ENCODE data around the gene ESPN.

Gene ESPN

DNA sequence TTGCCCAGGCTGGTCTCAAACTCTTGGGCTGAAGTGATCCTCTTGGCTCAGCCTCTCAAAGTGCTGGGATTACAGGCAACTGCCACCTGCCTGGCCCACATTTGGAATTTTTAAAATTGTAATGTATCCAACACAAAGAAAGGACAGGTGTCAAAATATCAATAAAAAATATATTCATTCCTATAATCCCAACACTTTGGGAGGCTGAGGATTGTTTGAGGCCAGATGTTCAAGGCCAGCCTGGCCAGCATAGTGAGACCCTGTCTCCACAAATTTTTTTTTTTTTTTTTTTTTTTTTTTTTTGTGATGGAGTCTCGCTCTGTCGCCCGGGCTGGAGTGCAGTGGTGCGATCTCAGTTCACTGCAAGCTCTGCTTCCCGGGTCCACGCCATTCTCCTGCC is 14.8 kb upstream of the ESPN start:
- no peak for DNase-seq (ENCODE audit: low spot score)

DNA sequence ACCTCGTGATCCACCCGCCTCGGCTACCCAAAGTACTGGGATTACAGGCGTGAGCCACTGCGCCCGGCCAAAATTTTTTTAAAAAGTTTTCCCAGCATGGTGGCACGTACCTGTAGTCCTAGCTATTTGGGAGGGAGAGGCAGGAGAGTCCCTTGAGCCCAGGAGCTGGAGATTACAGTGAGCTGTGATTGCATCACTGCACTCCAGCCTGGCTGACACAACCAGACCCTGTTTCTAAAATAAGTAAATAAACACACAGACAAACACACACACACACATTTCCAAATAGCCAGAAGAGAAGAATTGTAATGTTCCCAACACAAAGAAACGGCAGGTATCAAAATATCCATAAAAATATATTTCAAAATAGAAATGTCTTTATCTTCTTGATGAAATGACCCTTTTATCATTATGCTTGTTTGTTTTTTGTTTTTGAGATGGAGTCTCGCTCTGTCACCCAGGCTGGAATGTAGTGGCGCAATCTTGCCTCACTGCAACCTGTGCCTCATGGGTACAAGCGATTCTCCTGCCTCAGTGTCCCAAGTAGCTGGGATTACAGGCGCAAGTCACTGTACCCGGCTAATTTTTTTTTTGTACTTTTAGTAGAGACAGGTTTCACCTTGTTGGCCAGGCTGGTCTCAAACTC is 14.2 kb upstream of the ESPN start:
- no peak for DNase-seq (ENCODE audit: low spot score)

DNA sequence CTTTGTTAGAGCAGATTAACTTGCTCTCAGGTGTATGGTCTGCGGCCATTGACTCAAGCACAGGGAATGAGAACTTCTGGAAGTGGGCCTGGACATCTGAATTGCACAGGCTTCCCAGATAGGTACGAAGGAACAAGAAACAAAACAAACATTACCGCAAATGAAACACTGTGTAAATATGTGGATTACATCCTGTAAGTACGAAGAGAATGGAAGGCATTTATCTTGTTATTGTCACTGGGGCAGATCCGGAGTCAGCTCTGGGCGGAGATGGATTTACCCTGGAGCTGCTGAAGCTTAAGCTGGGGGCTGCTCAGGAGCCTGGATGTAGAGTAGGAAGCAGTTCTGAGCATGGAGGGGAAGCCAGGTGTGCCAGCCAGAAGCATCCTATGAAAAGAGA is 11.7 kb upstream of the ESPN start:
- DNase-seq (ENCODE audit: low spot score) = no peak

DNA sequence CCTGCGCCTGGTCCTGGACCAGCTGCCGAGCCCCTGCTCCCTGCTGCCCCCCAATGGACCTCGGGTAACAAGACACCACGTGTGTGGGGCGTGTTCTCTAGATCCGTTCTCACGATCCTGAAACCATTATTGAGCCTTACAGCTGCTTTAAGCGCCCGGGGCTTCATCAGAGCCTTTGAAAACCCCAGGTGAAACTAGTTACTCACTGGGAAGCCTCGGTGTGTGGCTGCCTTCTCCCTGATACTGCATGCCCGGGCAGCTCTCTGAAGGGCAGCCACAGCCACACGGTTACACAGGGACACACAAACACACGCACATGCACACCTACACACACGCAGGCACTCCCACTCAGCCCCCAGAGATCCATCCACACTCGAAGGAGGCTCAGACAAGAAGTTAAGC is 10.1 kb upstream of the ESPN start:
- DNase-seq (ENCODE audit: low spot score) = peak; percentile 66

DNA sequence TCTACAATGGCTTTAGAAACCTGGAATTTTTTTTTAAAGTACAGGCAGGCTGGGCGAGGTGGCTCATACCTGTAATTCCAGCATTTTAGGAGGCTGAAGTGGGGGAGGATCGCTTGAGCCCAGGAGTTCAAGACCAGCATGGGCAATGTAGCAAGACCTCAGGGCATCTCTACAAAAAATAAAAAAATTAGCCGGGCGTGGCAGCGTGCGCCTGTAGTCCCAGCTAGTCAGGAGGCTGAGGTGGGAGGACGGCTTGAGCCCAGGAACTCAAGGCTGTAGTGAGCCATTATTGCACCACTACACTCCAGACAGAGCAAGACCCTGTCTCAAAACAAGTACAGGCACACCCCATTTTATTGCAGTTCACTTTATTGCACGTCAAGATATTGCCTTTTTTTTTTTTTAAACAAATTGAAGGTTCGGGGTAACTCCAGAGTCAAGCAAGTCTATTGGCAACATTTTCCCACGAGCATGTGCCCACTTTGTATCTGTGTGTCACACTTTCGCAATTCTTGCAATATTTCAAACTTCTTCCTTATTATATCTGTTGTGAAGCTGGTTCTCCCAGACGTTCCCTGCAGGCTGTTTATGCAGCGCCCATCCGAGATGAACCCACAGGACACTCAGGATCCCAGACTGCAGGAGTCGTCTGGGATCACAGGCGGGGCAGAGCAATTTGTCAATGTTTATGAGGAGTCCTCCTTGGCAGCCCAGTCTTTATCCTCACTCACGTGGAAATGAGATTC is 9.5 kb upstream of the ESPN start:
- no peak for DNase-seq (ENCODE audit: low spot score)

DNA sequence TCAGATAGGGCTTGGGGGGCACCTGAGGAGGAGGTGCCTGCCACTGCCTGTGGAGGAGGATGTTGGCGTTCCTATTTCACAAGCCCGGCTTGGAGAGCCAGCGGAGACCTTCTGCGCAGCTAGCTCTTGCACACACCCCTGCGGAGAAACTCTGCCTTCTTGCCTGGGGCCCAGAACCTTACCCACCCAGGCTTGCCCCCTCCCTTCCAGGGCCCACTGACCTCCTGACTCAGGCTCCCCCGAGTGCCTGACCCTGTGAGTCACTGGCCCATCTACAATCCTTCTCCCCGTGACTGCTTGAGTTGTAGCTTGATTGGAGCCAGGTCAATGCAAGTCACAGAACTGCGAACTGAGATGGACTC is 8.3 kb upstream of the ESPN start:
- DNase-seq (ENCODE audit: low spot score) = no peak

DNA sequence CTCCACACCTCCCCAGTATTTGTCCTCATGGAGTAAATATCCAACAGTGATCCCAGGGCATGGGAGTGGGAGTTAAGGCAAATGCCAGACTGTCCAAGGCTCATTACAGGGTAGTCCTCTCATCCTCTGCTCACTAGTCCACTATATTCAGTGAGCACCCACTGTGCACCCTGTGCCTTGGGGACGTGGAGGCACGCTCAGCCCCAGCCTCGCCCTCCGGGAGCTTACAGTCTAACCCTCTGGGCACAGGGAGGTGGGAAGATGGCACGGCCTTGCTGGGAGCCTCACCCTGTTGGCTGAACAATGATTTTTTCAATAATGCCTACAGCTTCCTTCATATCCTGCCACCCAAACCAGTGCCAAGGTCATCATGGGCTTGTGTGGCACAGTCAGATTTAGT is 7.7 kb upstream of the ESPN start:
- DNase-seq (ENCODE audit: low spot score) = no peak

DNA sequence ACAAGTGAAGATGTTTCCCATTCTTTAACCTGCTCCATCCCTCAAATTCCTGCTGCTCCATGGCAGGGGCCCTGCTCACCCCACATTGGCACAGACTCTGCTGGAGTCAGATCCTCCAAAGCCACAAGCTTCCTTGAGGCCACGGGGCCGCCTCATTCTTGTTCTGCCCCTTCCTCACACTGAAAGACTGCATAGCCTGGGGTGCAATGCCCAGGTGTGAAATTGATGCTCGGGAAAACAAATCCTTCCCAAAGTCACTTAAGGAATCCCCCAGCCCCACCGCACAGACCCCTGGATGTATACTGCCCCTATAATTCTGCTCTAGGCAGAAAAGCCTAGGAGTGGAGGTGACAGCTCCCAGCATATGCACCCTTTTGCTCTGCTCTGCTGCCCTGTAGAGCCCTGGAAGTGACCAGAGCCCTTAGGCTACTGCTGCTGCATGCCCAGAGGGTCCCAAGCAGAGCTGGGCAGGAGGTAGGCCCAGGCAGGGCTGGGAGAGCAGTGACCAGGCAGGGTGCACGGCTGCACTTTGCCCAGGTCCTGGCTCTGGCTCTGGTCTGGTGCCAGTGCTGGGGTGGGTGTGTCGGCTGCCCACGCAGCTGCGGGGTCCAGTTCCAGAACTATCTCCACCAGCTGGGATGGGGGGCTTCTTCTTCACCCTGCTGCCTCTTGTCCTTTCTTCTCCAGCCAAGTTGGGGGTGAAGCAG is 6.5 kb upstream of the ESPN start:
- no peak for DNase-seq (ENCODE audit: low spot score)

DNA sequence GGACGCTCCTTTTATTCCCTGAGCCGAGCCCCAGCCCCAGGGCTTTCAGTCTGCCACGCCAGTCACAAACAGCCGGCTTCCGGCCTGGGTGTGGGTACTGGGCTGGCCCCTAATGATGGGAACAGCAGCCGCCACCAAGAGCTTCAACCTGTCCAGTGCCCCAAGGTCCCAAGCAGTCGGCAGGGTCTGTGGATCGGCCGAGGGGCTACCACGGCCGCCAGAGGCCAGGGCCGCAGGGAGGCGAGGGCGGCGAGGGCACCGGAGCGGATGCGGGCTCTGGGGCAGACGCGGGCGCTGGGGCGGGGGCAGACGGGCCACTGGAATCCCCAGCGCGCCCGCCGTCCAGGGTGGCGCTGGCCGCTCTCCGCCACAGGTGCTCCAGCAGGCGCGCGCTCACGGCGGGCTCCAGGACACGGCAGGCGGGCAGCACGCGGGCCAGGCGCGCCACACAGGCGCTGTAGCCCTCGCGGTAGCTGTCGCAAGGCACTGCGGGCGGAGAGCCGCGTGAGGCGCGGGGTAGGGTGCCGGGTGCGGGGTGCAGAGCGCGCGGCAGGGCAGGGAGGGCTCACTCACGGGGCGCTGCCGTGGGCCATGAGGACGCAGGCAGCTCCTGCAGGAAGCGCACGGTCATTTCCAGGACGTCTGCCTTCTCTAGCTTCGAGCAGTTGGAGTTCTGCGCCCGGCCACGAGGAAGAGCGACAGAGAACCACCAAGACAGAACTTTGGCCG is 5.7 kb upstream of the ESPN start:
- DNase-seq (ENCODE audit: low spot score) = no peak

DNA sequence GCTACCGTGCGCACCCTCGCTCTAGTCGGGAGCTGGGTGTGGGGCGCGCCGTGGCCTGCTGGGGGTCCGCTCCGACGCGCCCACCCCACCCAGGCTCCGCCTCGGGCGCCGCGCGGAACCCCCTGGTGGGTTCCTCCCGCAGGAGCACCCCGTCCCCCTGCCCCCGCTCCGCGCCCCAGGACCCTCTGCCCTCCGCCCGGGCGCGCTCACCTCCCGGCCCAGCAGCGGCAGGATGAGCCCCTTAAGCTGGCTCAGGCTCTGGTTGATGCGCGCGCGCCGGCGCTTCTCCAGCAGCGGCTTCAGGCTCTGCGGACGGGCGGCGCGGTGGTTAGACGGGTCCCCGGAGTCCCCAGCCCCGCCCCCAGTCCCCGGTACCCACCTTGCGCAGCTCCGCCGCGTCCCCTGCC is 5.2 kb upstream of the ESPN start:
- no peak for DNase-seq (ENCODE audit: low spot score)

DNA sequence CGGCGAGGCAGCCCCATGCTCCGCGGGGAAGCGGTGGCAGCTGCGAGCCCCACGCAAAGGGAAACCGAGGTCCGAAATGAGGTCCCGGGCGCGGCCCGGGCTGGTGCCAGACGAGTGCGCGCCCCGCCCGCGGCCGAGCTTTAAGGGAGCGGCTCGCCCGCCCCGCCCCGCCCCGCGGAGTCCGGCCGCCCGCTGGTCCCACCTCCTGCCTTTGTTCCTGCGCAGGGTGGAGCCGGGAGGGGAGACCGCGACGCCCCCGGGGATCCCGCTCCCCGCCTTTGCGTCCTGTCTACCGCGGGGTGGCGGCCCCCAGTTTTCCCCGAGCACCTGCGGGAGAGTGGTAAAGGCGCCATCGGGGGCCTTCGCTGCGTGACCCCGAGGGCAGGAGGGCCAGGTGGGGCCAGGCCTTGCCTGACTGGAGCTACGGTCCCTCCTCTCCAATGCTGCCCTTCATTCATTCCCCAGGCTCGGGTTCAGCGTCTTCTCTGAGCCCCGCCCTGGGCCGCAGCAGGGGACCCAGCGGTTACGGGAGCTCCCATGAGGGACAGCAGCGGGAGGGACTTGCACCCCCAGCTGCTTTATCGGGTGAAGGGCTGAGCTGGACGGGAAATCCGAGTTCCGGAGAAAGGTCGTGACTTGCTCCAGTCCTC is 4.6 kb upstream of the ESPN start, which contains the start of gene HES2:
TSS of gene HES2 (minus strand) at position 116 of the 650 bp plus-strand sequence. CDS start at position 17, 99 bp downstream.
- no peak for DNase-seq (ENCODE audit: low spot score)

DNA sequence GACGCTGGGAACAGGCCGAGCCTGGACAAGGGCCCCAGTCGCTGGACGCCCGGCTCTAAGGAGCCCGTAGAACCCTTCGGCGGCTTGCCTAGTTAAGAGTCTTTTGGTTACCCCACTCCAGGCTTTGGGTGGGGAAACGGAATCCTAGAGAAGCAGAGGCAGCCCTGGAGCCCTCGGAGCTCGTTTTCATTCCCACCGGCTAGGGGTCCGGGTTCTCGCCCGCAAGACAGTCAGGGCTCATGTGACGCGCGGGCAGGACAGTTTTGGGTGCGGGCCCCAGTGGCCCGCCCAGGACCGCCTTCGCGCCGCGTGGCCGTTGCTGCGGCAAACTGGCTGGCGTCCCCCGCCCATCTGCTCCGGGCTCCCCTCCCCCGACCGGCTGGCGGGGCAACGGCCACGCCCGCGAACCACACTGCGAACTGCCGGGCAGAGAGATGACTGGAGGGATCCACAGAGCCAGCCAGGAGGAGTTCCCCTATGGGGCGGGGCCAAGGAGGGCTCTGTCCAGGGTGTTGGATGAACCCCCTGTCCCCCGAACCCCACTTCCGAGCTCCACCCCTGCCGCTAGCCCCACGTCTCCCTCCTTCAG is 4.0 kb upstream of the ESPN start:
- DNase-seq (ENCODE audit: low spot score) = no peak

DNA sequence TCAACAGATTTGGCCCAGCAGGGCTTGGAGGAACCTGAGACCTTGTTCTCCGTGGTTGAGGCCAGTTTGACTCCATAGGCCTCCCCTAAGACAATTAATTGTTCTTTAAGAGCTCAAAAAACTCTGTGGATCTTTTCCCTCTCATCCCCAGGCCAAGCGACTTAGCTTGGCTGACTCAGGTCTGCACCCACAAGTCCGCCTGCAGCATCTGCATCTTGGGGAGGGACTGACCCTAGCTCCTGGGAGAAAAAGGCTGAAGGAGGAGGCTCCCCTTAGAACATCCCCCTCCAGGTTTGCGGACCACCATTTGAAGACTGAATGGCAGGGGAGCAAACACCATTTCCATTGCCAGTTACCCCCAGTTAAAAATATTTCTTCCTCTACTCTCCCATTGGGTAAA is 3.3 kb upstream of the ESPN start:
- DNase-seq (ENCODE audit: low spot score) = no peak

DNA sequence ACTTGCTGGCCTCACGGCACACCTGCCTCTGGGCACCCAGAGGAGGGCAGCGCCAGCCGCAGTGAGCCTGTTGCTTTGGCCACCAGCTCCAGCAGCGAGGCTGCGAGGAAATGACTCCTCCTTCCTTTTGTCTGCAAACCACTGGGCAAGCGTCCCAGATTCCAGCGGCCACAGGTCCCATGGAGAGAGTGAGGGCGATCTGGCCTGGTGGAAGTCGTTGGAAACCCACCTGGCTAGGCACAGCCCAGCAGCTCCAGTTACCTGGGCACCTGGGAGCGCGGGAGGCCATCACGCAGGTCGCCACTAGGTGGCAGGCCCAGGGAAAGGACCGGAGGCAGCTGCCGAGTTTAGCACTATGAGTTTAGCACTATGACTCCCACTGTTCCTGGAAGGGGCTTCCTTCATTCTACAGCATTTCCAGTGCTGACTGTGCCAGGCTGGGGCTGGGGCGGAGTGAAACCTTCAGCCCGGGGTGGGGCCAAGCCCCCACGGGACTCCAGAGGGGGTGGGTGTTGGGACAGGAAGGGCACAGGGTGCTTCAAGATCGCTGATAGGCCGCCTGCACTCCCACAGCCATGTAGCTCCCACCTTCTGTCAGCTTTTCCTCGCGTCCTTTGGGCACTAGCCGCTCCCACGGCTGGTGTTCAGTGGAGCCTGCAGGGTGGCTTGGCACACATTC is 1.1 kb upstream of the ESPN start:
- DNase-seq (ENCODE audit: low spot score) = peak; percentile 86

DNA sequence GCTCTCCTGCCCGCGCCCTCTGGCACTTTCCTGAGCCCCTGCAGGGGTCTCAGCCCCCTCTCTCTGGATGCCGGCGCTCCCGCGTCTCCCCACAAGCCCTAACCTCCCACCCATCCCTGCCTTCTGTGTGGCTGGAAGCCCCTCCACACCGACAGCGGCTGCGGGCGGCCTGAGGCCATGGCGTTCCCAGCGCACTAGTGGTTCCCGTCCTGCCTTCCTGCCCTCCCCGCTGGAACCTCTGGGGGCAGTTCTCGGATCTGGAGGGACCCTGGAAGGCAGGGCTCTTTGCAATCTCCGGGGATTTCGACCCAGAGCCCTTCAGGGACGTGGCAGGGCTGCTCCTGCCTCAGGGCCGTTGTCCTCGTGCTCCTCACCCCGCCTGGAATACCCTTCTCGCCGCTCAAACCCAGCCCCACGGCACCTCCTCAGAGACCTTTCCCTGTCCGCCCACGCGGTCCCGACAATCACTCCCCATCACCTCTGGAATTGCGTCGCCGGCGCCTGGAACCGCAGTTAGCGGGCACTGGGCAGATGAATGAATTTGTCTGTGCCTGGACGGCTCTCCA is 493 bp upstream of the ESPN start:
- no peak for DNase-seq (ENCODE audit: low spot score)

DNA sequence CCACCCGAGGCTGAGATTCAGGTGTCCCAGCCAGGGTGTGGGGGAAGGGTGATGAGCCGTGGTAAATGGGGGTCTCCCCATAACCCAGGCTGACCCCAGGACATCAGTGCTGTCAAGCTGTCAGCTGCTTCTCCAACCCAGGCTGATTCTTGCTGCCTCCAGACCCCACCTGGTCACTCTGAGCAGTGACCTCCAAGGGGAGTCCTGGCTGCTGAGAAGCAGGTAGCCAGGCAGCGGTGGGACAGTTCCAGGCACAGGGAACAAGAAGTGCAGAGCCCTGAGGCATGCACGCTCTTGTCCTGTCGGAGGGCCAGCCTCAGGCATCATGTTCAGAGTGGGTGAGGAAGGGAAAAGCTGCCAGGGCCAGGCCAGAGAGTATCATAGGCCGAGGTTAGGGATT is 1.1 kb downstream of the ESPN start:
- no peak for DNase-seq (ENCODE audit: low spot score)

DNA sequence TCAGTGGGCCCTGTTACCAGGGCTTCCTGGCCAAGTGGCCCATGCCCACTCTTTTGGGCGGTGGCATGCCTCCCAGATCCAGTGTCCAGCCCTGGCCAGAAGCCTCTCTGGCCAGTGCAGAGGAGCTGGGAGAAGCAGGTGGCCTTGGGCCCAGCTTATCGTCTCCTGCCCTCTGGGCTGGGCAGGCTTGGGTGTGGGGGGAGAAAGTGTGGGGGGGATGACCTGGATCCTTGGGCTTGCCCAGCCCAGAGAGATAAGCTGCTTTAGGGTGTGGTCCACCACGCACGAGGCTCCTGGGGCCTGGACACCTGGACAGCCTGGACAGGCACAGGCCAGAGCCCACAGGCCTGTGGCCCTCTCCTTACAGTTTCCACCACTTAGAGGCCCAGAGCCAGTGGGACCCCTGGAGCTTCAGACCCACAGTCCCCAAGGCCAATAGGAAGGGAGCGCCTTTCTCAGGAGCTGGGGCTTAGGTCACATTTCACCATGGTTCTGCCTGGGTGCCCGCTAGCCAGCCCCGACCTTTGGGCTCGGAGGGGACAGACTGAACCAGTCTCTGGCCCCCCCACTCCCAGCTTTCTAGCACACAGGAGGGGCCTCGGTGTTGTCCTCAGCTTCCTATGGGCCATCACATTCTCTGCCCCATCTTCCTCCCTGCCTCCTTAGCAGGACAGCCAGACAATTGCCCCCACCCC is 1.8 kb downstream of the ESPN start:
- DNase-seq (ENCODE audit: low spot score) = no peak

DNA sequence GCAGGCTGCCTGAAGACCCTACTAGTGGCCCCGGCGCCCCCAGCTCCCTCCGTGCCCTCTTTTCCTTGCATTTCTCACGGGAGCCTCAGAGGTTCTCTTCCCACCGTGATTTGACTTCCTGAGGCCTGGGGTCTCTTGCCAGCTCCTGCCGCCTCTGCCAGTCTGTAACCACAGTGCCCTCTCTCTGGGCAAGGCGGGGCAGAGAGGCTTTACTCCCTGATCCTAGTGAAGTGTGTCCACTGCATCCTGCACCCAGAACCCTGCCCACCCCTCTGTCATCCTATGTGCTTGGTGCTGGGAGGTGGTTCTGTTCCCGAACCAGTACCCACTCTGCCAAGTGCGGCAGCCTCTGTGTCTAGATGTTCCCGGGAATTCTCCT is 2.4 kb downstream of the ESPN start:
- no peak for DNase-seq (ENCODE audit: low spot score)

DNA sequence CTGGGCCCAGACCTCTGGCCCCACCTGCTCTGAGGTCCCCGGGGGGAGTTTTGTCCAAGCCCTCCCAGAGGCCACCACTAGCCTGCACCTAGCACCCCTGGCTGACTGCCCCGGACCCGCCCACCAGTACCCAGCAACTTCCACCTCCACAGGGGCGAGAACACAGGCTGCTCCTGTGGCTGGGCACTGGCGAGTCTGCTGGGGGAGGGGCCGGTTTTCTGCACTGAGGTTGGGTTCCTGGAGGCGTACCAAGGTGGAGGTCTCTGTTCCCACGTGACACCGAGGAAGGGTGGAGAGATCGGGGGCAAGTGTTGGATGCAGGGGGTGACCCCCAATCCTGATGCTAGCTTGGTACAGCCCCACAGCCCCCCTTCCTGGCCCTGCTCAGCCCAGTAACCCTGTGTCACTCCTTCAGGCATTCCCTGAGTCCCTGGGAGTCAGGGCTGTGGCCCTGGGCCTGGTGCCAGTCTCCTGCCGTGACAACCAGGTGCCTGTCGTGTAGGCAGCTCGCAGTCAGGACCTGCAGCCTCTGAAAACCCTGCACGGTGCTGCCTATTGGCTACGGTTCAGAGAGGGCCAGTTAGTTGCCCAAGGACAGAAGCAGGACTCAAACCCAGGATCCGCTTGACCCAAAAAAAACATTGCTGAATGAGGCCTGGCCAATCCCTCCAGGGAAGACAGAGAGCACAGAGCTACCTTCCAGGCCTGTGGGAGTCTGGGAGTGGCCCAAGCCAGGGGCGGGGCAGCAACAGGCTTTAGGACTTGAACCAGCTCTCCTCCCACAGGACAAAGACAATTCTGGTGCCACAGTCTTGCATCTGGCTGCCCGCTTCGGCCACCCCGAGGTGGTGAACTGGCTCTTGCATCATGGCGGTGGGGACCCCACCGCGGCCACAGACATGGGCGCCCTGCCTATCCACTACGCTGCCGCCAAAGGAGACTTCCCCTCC is 3.1 kb downstream of the ESPN start:
- DNase-seq (ENCODE audit: low spot score) = peak; percentile 44

Data from kidney tubule cell (primary cell).